Mucosa of descending colon (tissue), 3 donors: ENCODE results near the gene GMCL2. TPM values are rescaled to one million over a fixed set of nuclear protein-coding genes. Genes with fewer than 3 reads are reported as not detected.

Source experiments
- ATAC-seq: fragments of 200-7000 bp; cut with Tn5 transposase; one replicate; pipeline ENCODE4 v1.9.1; 2020; ENCODE audit warnings: mild to moderate bottlenecking, moderate library complexity
- DNase-seq, 3 donors: peaks; one replicate each; pipeline ENCODE4 v3.0.0-alpha.2; 2020
- H3K36me3 ChIP-seq: fragments of 200-600 bp; one replicate; pipeline ENCODE4 v1.8.0; 2021; ENCODE audit warnings: low read depth, mild to moderate bottlenecking
- H3K4me1 ChIP-seq: fragments of 200-600 bp; one replicate; pipeline ENCODE4 v1.8.0; 2021; ENCODE audit warnings: low read depth, mild to moderate bottlenecking
- H3K4me3 ChIP-seq: fragments of 200-600 bp; one replicate; pipeline ENCODE4 v1.8.0; 2021; ENCODE audit warnings: mild to moderate bottlenecking
- H3K9me3 ChIP-seq: fragments of 200-600 bp; one replicate; pipeline ENCODE4 v1.8.0; 2021; ENCODE audit warnings: mild to moderate bottlenecking
- intact Hi-C, 2 donors: fragments of 100-400 bp; cut with DNase I in 1 of 2; cut with micrococcal nuclease in 1 of 2; formaldehyde crosslinking; loops; one replicate each; pipeline versions ENCODE4 v1.11.0 to v1.11.1; 2022; cut with DNase I, micrococcal nuclease
- total RNA-seq, 3 donors: library from RNA; stranded (reverse); fragmentation: NEBNext Ultra II Directional in 2 of 3; extraction: Animal tissue kit (Norgen Biotek cat#: 25700) in 2 of 3; gene quantifications; one replicate each; pipeline versions ENCODE4 v1.2.1 to v1.2.4, GENCODE V29; 2021 to 2023
- TF ChIP-seq, protein P1 (sequence below): fragments of 200-600 bp; IDR thresholded peaks from one replicate; pipeline ENCODE4 v1.8.0; 2022; ENCODE audit warnings: antibody characterized with exemption, mild to moderate bottlenecking
- donor health status: DM: no; HTN: no; CAD: no; lungs with moderate emphysema.
- donor health status: DM: no; HTN: no; CAD: no.
- donor health status: DM: no; HTN: yes; CAD: no.

The GMCL2 gene
- total RNA-seq, 3 donors from 2014 or later: not detected

DNA sequence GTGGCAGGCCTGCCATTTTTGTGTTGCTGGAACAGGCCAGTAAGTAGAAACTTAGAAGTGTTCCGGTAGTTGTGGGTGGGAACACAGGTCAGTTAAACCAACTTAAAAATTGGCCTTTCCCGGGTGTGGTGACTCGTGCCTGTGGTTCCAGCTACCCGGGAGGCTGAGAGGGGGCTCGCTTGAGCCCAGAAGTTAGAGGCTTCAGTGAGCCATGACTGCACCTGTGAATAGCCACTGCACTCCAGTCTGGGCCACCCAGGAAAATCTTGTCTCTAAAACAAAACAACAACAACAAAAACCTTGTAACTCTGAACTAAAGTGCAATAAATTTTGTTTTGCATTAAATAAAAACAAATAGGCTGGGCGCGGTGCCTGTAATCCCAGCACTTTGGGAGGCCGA is 32.1 kb downstream of the GMCL2 start:
- intact Hi-C loops: no loop called here
- Histone ChIP-seq H3K36me3 (no peaks in the 10 kb centered on the region), H3K4me3 (no peak overlapping the region), H3K9me3 (no peaks in the 10 kb centered on the region), H3K4me1 (peaks cover 15% of the 10 kb centered on the region)
- no peak for ATAC-seq
- DNase-seq: no peak
- TF ChIP-seq, protein P1, sequence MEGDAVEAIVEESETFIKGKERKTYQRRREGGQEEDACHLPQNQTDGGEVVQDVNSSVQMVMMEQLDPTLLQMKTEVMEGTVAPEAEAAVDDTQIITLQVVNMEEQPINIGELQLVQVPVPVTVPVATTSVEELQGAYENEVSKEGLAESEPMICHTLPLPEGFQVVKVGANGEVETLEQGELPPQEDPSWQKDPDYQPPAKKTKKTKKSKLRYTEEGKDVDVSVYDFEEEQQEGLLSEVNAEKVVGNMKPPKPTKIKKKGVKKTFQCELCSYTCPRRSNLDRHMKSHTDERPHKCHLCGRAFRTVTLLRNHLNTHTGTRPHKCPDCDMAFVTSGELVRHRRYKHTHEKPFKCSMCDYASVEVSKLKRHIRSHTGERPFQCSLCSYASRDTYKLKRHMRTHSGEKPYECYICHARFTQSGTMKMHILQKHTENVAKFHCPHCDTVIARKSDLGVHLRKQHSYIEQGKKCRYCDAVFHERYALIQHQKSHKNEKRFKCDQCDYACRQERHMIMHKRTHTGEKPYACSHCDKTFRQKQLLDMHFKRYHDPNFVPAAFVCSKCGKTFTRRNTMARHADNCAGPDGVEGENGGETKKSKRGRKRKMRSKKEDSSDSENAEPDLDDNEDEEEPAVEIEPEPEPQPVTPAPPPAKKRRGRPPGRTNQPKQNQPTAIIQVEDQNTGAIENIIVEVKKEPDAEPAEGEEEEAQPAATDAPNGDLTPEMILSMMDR: no peak

DNA sequence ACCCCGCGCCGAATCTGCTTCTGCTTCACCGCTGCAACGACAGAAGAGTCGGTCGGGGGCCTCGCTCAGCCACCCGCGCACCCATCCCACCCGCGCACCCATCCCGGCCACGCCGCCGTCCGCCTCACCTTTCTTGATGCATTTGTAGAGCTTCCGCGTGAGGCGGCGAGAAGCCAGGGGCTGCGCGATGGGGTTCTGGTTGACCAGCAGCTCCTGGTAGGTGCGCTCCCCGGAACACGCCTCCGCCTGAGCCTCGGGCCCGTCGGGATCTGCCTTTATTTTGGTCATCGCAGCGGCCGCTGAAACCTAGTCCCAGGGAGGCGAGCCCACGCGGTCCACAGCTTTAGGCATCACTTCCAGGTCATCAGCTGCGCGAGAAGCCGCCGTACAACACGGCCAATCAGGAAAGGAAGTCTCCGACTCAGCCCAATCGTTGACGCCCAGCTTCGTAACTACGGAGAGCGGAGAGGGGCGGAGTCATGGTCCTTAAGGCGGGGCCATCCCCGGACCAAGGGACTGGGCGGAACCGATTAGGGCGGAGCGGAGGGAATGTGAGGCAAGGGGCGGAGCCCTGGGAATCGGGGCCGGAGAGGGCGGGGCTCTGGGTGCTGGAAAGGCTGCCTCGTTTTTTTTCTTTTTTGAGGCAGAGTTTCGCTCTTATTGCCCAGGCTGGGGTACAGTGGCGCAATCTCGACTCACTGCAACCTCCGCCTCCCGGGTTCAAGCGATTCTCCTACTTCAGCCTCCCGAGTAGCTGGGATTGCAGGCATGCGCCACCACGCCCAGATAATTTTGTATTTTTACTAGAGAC is 33.4 kb downstream of the GMCL2 start, which contains the start of gene NHP2:
Gene NHP2, minus strand, starts transcription at position 356 of the 811 bp plus-strand sequence. Its CDS starts 68 bp downstream, at position 288.
- ATAC-seq (peak; percentile 99), DNase-seq (peak; percentile 99)
- Histone ChIP-seq H3K4me1 (peaks cover 15% of the 10 kb centered on the region), H3K4me3 (peak within 1 kb of the TSS; percentile 47), H3K36me3 (peaks cover 5% of the 10 kb centered on the region), H3K9me3 (no peaks in the 10 kb centered on the region)
- intact Hi-C loops: no loop called here
- TF ChIP-seq, protein P1: no peak

DNA sequence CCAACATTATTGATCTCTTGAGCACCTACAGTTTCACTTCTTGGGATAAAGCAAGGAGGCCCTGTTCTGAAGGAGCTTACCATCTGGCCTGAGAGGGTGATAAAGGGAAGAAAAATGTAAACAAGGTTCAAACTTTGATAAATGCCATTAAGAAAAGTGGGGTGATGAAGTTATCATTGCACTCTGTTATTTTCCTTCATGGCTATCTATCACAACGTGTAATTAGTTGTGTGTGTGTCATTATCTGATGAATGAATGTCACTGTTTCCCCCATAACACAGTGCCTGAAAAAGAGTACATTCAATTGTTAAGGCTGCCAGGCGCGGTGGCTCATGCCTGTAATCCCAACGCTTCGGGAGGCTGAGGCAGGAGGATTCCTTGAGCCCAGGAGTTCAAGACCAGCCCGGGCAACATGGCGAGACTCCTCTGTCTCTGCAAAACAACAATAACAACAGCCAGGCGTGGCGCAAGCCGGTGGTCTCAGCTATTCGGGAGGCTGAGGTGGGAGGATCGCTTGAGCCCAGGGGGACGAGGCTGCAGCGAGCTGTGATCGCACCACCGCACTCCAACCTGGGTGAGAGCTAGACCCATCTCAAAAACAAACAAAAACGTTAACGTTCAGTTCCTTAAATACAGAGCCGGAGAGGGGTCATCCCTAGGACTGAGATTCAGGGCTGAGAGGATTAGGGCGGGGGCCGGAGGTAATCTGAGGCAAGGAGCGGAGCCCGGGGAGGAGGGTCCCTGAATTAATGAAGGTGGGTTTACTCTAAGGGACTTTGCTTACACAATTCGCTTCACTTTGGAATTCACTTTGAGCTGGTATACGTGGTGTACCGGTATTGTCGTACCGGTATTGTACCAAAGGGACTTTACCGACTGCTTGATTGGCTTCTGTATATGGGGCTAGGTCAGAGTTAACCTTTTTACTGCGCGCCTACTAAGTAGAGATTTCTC is 34.4 kb downstream of the GMCL2 start:
- Histone ChIP-seq H3K4me1 (peaks cover 15% of the 10 kb centered on the region), H3K36me3 (peaks cover 8% of the 10 kb centered on the region), H3K9me3 (no peaks in the 10 kb centered on the region), H3K4me3 (peak overlapping the region; percentile 47)
- TF ChIP-seq, protein P1: no peak
- no peak for ATAC-seq
- no peak for DNase-seq
- intact Hi-C loops: no loop called here

DNA sequence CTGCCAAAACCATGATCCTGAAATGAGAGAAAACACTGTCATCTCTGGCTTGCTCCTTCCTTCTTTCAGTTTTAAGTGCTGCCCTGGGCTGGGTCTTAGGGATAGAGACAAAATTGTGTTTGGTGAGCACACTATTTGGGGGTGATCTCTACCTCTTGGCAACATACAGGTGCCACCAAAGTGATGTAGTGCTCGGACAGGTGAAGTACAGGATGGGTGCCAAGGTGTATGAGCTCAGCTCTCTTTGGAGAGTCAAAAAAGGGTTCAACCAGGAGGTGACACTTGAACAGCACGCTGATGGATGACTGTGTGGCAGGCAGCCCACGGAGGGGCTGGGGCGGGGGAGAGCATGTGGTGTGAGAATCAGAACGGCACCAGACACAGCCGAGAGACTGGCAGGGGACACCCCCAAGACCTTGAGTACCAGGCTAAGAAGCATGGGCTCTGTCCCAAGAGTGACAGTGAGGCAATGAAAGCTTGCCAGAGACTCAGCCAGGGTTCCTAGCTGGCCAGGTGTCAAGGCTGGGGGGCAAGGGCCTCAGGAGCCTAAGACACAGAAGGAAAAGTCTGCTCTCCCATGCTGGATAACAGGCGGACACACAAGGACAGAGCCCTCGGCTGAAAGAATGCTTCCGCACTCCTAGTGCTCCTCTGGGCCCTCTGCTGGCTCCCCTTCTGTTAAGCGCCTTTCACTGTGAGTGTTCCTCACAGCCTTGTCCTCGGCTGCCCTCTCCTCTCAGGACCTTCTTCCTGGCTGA is 36.0 kb downstream of the GMCL2 start:
- DNase-seq (no peak), ATAC-seq (no peak)
- intact Hi-C loops: no loop called here
- H3K4me1 ChIP-seq: peaks cover 15% of the 10 kb centered on the region
- H3K36me3 ChIP-seq: peaks cover 8% of the 10 kb centered on the region
- TF ChIP-seq, protein P1: no peak
- no peaks in the 10 kb centered on the region for H3K9me3 ChIP-seq
- H3K4me3 ChIP-seq: no peak overlapping the region
